HL-60/S4 treated with phorbol 12-myristate 13-acetate at 8.2 ng/mL for 4 days and 3 days (cell line): ENCODE results near the gene EHMT2.

ENCODE experiments used
- in situ Hi-C: fragments of 300-500 bp; cut with MboI; formaldehyde crosslinking; loops from 2 replicates; pipeline ENCODE4 v1.15.0; 2022; ENCODE audit warnings: low sequenced_read_pairs

Gene EHMT2

DNA sequence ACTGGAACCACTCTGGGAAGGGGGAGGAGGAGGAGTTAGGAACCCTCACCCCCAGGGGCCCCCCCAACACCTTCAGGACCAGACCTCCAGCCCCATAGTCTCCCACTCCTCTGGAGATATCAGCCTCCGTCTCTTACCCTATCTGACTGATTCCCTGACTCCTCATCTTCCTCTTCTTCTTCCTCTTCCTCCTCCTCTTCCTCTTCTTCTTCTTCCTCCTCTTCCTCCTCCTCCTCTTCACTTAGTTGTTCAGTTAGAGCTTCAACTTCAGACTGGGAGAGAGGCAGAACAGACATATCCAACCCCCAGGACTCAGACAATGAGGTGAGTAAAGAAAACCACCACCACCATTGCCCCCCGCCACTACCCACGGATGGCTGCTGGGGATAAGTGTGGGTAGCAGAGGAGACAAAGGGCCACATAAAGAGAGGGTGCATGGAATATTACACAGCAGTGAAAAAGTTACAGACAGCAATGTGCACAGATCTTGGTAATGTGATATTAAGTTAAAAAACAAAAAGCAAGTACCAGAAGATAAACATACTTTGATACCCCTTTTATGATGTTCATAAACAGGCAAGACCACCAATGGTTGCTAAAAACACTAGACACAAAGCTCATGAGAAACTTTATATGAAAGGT is 8.0 kb downstream of the EHMT2 start:
- in situ Hi-C loops: no loop called here

- in situ Hi-C loops: no loop called here
Measured at GRCh38 chr6:31888276-31889258, 8.9 kb downstream of the EHMT2 start.

- in situ Hi-C loops: no loop called here
Measured at GRCh38 chr6:31887173-31888007, 10.1 kb downstream of the EHMT2 start.

DNA sequence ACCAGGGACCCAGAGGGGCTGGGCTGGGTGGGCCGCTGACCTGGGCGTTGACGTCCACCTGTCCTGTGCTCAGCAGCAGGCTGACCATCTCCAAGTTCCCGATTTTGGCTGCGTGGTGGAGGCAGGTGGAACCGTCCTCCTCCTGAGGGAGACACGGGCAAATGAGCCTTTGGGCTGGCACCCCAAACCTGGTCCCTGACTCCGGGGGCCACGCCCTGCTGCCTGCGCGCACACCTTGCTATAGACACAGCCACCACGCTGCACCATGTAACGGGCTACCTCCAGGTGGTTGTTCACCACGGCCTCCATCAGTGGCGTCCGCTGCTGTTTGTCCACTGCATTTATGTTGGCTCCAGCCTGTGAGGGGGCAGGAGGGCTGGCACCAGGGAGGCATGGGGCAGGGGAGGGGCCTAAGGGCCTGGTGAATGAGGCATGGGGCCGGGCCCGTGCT is 10.9 kb downstream of the EHMT2 start:
- in situ Hi-C loops: no loop called here

DNA sequence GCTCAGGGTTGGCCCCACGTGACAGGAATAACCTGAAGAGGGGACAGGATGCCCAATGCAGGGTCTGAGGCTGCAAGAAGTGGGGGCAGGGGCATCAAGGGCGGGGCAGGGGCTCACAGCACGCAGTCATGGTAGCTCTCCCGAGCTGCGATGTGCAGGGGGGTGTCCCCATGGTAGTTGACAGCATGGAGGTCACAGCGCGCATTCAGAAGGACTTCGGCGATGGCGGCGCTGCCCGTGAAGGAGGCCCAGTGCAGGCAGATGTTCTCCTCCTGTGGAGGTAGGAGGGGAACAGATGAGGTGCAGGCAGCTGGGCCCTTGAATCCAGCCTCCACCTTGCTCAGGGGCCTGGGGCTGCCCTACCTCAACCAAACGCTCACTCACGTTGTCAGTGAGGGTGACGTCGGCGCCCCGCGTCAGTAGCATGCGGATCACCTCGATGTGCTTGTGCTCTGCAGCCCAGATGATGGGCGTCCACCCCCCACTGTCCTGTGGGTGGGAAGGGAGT is 12.9 kb downstream of the EHMT2 start:
- in situ Hi-C loops: no loop called here

- in situ Hi-C loops: no loop called here
Measured at GRCh38 chr6:31883676-31884075, 13.8 kb downstream of the EHMT2 start.

DNA sequence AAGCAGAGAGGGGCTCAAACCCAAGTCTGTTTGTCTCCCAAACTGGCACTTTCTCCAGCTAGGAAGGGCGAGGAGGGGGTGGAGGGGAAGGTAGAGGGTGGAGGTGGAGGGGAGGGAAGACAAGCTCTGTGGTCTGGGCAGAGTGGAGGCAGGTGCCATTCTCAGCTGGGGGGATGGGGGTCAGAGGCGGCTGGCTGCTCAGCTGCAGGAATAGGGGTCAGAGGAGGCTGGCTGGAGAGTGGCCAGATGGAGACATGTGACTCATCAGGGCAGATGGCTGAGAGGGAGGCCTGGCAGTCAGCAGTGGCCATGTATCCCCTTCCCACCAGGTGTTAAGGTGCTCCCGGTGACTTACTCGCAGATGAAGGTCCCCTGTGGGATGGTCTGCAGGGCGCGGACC is 15.2 kb downstream of the EHMT2 start:
- in situ Hi-C loops: no loop called here

DNA sequence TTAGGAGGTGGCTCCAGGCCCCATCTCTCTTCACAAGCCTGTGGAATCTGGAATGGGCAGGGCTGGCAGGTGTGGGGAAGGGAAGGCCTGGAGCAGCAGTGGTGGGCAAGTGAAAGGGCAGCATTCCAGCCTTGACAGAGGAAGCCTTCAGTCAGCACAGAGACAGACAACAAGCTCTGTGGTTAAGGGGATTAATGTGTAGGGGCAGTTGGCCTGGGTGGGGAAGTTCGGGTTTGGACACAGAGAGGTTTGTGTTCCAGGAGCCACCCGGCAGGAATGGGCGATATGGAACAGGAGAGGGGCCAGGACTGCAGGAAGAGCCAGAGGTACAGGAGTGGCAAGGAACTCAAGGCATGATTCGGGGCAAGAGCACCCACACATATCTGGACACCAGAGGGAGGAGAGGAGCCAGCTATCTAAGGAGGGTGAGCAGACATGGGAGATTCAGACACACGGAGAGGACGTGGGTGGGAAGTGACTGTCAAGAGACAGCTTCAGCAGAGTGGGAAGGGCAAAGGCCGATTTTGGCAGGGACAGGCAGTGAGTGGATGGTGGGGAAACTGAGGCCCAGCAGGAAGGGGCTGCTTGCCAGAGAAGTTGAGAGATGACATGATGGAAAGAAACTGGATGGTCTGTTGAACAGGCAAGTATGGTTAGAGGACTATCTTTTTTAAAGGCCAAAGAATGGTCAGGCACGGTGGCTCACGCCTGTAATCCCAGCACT is 16.2 kb downstream of the EHMT2 start:
- in situ Hi-C loops: no loop called here

- in situ Hi-C loops: no loop called here
Measured at GRCh38 chr6:31880616-31881015, 16.9 kb downstream of the EHMT2 start.

DNA sequence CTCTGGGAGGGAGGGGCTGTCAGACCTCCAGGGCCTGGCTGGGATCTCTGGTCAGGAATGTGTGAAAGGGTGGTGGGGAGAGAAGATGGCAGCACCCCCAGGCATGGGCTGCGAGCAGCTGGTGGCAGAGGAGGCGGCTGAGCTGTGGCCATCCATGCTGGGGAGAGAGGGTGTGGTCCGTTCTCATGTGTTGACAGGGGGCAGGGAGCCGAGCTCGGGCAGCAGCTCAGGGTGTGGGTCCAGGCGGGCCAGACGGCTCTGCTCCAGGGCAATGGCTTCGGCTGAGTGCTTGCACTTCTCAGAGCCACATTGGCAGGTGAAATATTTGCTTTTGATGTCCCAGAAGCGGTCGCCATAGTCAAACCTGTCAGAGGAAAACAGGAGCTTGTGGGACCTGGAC is 17.6 kb downstream of the EHMT2 start:
- in situ Hi-C loops: no loop called here

DNA sequence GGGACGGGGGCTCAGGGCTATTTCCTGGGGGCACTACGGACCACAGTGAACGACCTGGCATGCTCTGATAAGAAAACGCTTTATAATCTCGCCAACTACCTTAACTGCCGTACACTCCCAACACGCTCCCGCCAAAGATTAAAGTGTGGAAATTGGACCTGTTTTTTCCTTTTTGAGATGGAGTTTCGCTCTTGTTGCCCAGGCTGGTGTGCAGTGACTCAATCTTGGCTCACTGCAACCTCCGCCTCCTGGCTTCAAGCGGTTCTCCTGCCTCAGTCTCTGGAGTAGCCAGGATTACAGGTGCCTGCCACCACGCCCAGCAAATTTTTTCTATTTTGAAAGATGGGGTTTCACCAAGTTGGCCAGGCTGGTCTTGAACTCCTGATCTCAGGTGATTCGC is 18.4 kb downstream of the EHMT2 start:
- in situ Hi-C loops: no loop called here

DNA sequence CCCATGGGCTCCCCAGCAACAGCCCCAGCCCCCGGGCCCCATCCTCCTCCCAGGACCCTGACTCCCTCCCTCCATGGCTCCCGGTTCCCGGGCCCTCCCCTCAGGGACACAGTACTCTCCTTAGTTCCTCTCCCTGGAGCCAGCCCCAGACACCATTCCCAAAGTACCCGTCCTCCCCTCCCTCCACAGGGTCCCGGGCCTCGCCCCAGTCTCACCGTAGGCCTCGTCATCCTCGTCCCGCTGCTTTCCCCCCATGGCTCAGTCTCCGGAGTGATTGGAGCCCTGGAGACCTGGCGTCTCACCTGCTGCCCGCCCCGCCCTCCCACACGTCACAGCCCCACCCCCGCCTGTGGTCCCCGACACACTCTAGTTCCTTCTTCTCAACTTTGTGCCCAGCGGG is 18.8 kb downstream of the EHMT2 start, which contains the start of gene SLC44A4:
Gene SLC44A4, minus strand, starts transcription at position 272 of the 400 bp plus-strand sequence. Its CDS starts 17 bp downstream, at position 255.
- in situ Hi-C loops: no loop called here

GRCh38 chr6:31878222-31878621 is 19.3 kb downstream of the EHMT2 start:
- in situ Hi-C loops: no loop called here

DNA sequence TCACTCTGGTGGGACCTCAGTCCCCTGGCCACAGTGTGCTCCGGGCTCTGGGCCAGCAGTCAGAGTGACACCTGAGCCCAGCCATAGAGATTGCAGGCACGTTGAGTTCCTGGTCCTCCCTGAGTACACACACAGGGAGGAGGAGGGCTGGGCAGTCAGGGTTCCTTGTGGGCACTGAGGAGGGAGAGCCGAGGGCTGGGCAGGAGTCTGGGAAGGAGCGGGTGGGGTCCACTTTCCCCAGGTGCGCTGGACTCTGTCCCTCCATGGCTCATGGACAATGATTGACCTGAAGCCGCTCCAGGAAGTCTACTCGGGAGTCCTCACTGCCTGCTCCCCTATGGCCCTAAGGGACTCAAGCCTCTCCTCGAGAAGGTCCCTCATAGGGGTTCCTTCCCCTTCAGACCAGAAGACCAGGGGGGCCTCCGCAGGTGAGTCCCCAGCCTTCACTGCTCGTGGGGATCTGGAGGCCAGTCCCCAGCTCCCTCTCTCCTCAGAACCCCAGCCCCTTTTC is 19.8 kb downstream of the EHMT2 start:
- in situ Hi-C loops: no loop called here

DNA sequence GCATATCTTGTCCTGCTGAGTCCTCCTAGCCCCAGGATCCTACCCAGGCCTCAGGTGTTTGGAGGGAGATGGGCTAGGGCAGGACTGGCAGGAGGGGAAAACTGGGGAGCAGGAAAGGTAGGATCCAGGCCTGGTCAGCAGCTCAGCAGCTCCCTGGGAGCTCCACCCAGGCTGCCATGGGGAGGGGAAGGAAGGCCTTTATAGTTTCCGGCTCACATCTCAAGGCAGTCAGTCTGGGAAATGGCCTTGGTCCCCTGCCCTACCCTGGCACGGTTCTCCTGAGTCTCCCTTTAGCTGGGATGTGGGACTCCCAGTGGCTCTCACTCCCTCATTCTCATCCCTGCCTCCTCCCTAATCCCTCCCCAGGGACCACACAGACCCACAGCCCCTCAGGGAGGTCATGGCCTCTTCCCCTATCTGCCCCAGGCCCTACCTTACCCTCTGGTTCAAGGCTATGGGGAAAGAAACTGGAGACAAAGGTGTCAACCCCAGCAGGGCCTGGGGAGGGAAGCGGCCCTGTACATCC is 20.3 kb downstream of the EHMT2 start:
- in situ Hi-C loops: no loop called here

- in situ Hi-C loops: no loop called here
Measured at GRCh38 chr6:31876357-31876756, 21.1 kb downstream of the EHMT2 start.

GRCh38 chr6:31875877-31876276 is 21.6 kb downstream of the EHMT2 start:
- in situ Hi-C loops: no loop called here

- in situ Hi-C loops: no loop called here
Measured at GRCh38 chr6:31874836-31875572, 22.5 kb downstream of the EHMT2 start.

GRCh38 chr6:31874084-31874670 is 23.3 kb downstream of the EHMT2 start:
- in situ Hi-C loops: no loop called here
